Measurements from ENCODE around the gene ABCA13.

ABCA13 gene

DNA sequence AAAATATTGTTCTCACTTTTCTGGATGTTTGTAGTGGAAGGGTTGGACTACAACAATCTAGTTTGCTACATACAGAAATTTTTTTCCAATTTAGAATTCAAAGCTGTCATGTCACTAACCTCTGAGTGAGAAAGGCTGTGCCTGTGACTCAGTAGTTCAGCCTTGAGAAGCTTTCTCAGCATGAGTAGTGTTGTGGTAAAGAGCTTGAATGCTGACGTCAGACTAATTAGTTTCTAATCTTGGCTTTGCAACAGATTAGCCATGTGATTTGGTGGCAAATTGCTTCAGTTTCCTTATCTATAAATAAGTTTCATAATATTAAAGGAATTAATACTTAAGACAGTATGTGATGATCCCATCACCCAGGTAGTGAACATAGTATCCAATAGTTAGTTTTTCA lies 83.8 kb downstream of the ABCA13 start:
- WGBS, 2 experiments, result 50 to 88% methylated on average over 1 of the region's 1 CpG

DNA sequence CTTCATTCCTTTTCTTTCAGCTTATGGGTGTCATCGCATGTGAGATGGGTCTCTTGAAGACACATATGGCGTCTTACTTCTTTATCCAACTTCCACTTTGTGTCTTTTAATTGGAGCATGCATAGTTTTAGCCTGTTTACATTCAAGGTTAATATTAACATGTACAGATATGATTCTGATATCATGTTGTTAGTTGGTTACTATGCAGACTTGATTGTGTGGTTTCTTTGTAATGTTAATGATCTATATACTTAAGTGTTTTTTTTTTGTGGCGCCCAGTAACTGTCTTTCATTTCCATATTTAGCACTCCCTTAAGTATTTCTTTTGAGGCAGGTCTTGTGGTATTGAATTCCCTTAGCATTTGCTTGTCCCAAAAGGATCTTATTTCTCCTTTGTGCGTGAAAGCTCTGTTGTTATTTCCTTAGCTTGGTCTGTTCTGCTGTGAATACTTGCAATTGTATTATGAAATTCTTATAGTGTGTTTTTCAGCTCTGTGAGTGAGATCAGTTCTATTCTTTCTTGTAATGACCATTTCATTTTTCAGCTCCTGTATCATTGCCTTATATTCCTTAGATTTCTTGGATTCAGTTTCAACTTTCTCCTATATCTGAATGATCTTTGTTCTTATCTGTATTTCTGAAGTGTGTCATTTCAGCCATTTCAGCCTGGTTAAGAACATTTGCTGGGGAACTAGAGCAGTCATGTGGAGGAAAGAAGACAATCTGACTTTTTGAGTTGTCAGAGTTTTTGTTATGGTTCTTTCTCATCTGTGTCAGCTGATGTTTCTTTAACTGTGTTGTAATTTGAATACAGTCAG lies 88.4 kb downstream of the ABCA13 start:
- Histone ChIP-seq H3K27me3 (ENCODE audit: control insufficient read depth, insufficient read depth, low read length, poor library complexity, severe bottlenecking) (no peaks in the 10 kb centered on the region), H3K27ac (ENCODE audit: insufficient read depth, low read depth, low read length, poor library complexity, severe bottlenecking) (no peak overlapping the region), H3K4me1 (ENCODE audit: control insufficient read depth, insufficient read depth, low read length) (no peaks in the 10 kb centered on the region), H3K9me3 (ENCODE audit: control insufficient read depth, low read length) (no peaks in the 10 kb centered on the region), H3K4me3 (ENCODE audit: insufficient read depth, low read depth, low read length) (no peak overlapping the region), H3K36me3 (ENCODE audit: control insufficient read depth, insufficient read depth, low read length) (no peaks in the 10 kb centered on the region)
- WGBS, 2 experiments, result 92 to 100% methylated on average over 2 to 3 of the region's 4 CpGs

More for the DNA sequence above, 83.8 kb downstream of the ABCA13 start:
- no peaks in the 10 kb centered on the region for H3K9me3 ChIP-seq (ENCODE audit: control insufficient read depth, low read length)
- H3K27me3 ChIP-seq (ENCODE audit: control insufficient read depth, insufficient read depth, low read length, poor library complexity, severe bottlenecking), result no peaks in the 10 kb centered on the region
- H3K4me1 ChIP-seq (ENCODE audit: control insufficient read depth, insufficient read depth, low read length), result no peaks in the 10 kb centered on the region
- no peak overlapping the region for H3K4me3 ChIP-seq (ENCODE audit: insufficient read depth, low read depth, low read length)
- no peak overlapping the region for H3K27ac ChIP-seq (ENCODE audit: insufficient read depth, low read depth, low read length, poor library complexity, severe bottlenecking)
- H3K36me3 ChIP-seq (ENCODE audit: control insufficient read depth, insufficient read depth, low read length), result no peaks in the 10 kb centered on the region

DNA sequence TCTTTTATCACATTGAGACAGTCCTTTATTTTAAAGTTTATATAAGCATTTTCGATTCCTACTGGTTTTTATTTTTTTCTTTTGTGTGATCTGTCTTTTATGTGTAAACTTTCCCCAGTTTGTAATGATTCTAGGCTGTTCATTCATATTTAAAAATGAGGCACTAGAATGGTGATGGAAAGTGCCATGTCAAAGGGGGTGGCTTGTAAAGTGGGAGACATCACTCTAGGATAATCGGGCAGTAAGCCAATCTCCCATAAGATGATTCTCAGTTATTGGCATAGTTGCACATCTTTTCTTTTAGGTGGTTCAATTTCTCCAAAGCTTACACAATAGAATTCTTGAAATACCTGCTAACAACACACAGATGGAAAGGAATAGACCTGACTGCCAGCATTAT lies 90.4 kb downstream of the ABCA13 start:
- Histone ChIP-seq H3K27ac (ENCODE audit: insufficient read depth, low read depth, low read length, poor library complexity, severe bottlenecking) (no peak overlapping the region), H3K36me3 (ENCODE audit: control insufficient read depth, insufficient read depth, low read length) (no peaks in the 10 kb centered on the region), H3K27me3 (ENCODE audit: control insufficient read depth, insufficient read depth, low read length, poor library complexity, severe bottlenecking) (no peaks in the 10 kb centered on the region), H3K9me3 (ENCODE audit: control insufficient read depth, low read length) (no peaks in the 10 kb centered on the region), H3K4me1 (ENCODE audit: control insufficient read depth, insufficient read depth, low read length) (no peaks in the 10 kb centered on the region), H3K4me3 (ENCODE audit: insufficient read depth, low read depth, low read length) (no peak overlapping the region)
- 88 to 91% methylated on average over 1 to 2 of the region's 2 CpGs for WGBS, 2 experiments

DNA sequence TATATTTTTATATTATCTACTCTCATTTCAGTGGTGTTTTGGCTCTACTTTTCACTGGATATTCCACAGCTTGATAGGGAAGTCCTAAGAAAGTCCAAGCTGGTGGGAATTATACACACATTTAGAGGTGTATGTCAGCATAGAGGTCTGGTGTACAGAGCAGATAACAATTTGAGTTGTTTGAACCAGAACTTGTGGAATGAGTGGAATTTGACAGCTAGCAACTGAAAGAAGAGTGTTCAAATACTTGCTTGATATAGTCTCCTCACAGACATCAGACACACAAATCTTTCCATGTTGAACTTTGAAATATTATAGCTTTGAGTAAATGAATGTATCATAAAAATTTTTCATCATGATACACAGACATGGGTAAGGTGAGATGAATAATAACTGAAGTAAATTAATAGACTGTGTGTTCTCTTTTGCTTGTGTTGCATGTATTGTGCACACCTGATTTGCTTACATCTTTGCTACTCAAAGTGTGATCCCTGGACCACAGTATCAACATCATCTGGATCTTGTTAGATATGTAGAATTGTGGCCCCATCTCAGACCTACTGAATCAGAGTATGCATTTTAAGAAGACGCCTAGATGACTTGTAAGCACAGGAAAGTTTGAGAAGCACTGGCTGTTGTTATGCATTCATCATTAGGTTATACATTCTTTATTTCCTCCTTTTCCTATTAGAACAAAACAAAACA lies 91.5 kb downstream of the ABCA13 start:
- Histone ChIP-seq H3K27ac (ENCODE audit: insufficient read depth, low read depth, low read length, poor library complexity, severe bottlenecking) (no peak overlapping the region), H3K4me1 (ENCODE audit: control insufficient read depth, insufficient read depth, low read length) (no peaks in the 10 kb centered on the region), H3K36me3 (ENCODE audit: control insufficient read depth, insufficient read depth, low read length) (no peaks in the 10 kb centered on the region), H3K4me3 (ENCODE audit: insufficient read depth, low read depth, low read length) (no peak overlapping the region), H3K9me3 (ENCODE audit: control insufficient read depth, low read length) (no peaks in the 10 kb centered on the region), H3K27me3 (ENCODE audit: control insufficient read depth, insufficient read depth, low read length, poor library complexity, severe bottlenecking) (no peaks in the 10 kb centered on the region)
- 88 to 100% methylated on average over 1 of the region's 1 CpG for WGBS, 2 experiments

DNA sequence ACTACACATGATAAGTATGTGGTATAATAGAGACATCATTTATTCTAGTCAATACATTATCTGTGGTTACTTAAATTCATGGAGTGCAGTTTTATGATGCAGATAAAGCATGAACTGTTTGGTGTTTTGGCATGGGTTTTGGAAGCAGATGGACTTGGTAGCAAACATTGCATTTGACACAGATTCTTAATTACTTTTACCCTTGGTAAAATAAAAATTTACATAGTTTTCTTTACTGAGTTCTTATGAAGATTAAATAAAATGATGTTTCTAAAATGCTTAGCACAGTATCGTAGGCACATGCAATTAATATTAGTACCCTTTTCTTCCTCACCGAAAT lies 92.0 kb downstream of the ABCA13 start:
- 100% methylated on average over 1 of the region's 2 CpGs; no CpG with 5 or more reads in 1 of the 2 experiments for WGBS, 2 experiments
- Histone ChIP-seq H3K9me3 (ENCODE audit: control insufficient read depth, low read length) (no peaks in the 10 kb centered on the region), H3K27me3 (ENCODE audit: control insufficient read depth, insufficient read depth, low read length, poor library complexity, severe bottlenecking) (no peaks in the 10 kb centered on the region), H3K36me3 (ENCODE audit: control insufficient read depth, insufficient read depth, low read length) (no peaks in the 10 kb centered on the region), H3K4me3 (ENCODE audit: insufficient read depth, low read depth, low read length) (no peak overlapping the region), H3K27ac (ENCODE audit: insufficient read depth, low read depth, low read length, poor library complexity, severe bottlenecking) (no peak overlapping the region), H3K4me1 (ENCODE audit: control insufficient read depth, insufficient read depth, low read length) (no peaks in the 10 kb centered on the region)

DNA sequence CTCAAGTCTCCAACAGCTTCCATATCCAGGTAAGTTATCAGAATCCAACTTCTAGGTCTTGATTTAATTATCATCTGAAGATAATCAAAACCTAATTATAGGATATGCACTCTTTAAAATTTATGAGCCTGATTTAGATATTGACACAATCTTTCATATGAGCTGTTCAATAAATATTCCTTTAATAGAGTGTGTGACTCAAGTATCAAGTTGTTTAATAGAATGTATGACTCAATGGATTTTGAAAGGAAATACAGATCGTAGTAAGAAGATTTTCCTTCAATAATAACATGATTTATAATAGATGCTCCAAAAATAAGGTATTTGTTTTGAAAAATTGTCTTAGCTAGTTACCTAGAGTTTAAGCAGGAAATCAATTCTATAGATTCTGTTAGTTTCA lies 97.8 kb downstream of the ABCA13 start:
- no peak overlapping the region for H3K4me3 ChIP-seq (ENCODE audit: insufficient read depth, low read depth, low read length)
- H3K36me3 ChIP-seq (ENCODE audit: control insufficient read depth, insufficient read depth, low read length), result no peaks in the 10 kb centered on the region
- 86% methylated on average over 1 of the region's 1 CpG; no CpG with 5 or more reads in 1 of the 2 experiments for WGBS, 2 experiments
- H3K9me3 ChIP-seq (ENCODE audit: control insufficient read depth, low read length), result no peaks in the 10 kb centered on the region
- H3K27ac ChIP-seq (ENCODE audit: insufficient read depth, low read depth, low read length, poor library complexity, severe bottlenecking), result no peak overlapping the region
- H3K27me3 ChIP-seq (ENCODE audit: control insufficient read depth, insufficient read depth, low read length, poor library complexity, severe bottlenecking), result no peaks in the 10 kb centered on the region
- H3K4me1 ChIP-seq (ENCODE audit: control insufficient read depth, insufficient read depth, low read length), result no peaks in the 10 kb centered on the region

DNA sequence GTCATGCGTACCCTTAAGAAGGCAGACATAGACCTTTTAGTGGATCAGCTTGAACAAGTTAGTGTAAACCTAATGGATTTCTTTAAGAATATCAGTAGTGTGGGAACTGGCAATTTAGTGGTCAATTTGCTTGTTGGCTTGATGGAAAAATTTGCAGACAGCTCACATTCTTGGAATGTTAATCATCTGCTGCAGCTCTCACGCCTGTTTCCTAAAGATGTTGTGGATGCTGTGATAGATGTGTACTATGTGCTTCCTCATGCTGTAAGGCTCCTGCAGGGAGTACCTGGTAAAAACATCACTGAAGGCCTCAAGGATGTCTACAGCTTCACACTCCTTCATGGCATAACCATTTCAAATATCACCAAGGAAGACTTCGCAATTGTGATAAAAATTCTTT lies 103.4 kb downstream of the ABCA13 start:
- no peaks in the 10 kb centered on the region for H3K4me1 ChIP-seq (ENCODE audit: control insufficient read depth, insufficient read depth, low read length)
- H3K27me3 ChIP-seq (ENCODE audit: control insufficient read depth, insufficient read depth, low read length, poor library complexity, severe bottlenecking), result no peaks in the 10 kb centered on the region
- no peaks in the 10 kb centered on the region for H3K36me3 ChIP-seq (ENCODE audit: control insufficient read depth, insufficient read depth, low read length)
- no peak overlapping the region for H3K4me3 ChIP-seq (ENCODE audit: insufficient read depth, low read depth, low read length)
- no peaks in the 10 kb centered on the region for H3K9me3 ChIP-seq (ENCODE audit: control insufficient read depth, low read length)
- WGBS, 2 experiments, result 90 to 97% methylated on average over 3 of the region's 3 CpGs
- no peak overlapping the region for H3K27ac ChIP-seq (ENCODE audit: insufficient read depth, low read depth, low read length, poor library complexity, severe bottlenecking)

DNA sequence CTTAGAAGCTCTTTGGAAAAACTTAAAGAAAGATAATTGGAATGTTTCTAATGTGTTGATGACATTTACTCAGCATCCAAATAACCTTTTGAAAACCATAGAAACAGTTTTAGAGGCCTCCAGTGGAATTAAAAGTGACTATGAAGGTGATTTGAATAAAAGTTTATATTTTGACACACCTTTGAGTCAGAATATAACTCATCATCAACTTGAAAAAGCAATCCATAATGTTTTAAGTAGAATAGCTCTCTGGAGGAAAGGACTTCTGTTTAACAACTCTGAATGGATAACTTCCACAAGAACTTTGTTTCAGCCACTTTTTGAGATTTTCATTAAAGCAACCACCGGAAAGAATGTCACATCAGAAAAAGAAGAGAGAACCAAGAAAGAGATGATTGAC lies 108.2 kb downstream of the ABCA13 start:
- no peaks in the 10 kb centered on the region for H3K9me3 ChIP-seq (ENCODE audit: control insufficient read depth, low read length)
- 90 to 94% methylated on average over 1 of the region's 1 CpG for WGBS, 2 experiments

DNA sequence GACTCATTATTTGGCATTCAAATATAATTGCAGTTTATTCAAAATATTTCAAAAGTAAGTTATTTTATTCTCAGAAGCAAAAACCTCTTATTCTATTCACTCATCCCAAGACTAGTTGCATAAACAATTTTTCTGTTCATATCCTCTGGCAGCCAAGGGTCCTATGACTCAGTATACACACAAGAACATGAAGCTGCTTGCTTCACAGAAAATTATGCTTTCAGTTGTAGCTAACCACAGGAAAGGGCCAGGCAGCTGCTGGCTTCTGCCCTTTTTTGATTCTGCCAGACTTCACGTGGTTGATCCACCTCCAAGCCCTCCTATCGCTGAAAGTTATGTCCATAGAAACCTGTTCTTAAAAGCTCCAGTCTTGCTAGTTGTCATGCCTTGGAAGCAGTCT lies 108.8 kb downstream of the ABCA13 start:
- H3K4me3 ChIP-seq (ENCODE audit: insufficient read depth, low read depth, low read length), result no peak overlapping the region
- H3K36me3 ChIP-seq (ENCODE audit: control insufficient read depth, insufficient read depth, low read length), result no peaks in the 10 kb centered on the region
- no peak overlapping the region for H3K27ac ChIP-seq (ENCODE audit: insufficient read depth, low read depth, low read length, poor library complexity, severe bottlenecking)
- H3K9me3 ChIP-seq (ENCODE audit: control insufficient read depth, low read length), result no peaks in the 10 kb centered on the region
- no peaks in the 10 kb centered on the region for H3K27me3 ChIP-seq (ENCODE audit: control insufficient read depth, insufficient read depth, low read length, poor library complexity, severe bottlenecking)
- WGBS, 2 experiments, result 94 to 96% methylated on average over 2 of the region's 2 CpGs
- H3K4me1 ChIP-seq (ENCODE audit: control insufficient read depth, insufficient read depth, low read length), result no peaks in the 10 kb centered on the region

More for the DNA sequence above, 108.2 kb downstream of the ABCA13 start:
- Histone ChIP-seq H3K4me1 (ENCODE audit: control insufficient read depth, insufficient read depth, low read length) (no peaks in the 10 kb centered on the region), H3K27ac (ENCODE audit: insufficient read depth, low read depth, low read length, poor library complexity, severe bottlenecking) (no peak overlapping the region), H3K36me3 (ENCODE audit: control insufficient read depth, insufficient read depth, low read length) (no peaks in the 10 kb centered on the region), H3K27me3 (ENCODE audit: control insufficient read depth, insufficient read depth, low read length, poor library complexity, severe bottlenecking) (no peaks in the 10 kb centered on the region), H3K4me3 (ENCODE audit: insufficient read depth, low read depth, low read length) (no peak overlapping the region)

DNA sequence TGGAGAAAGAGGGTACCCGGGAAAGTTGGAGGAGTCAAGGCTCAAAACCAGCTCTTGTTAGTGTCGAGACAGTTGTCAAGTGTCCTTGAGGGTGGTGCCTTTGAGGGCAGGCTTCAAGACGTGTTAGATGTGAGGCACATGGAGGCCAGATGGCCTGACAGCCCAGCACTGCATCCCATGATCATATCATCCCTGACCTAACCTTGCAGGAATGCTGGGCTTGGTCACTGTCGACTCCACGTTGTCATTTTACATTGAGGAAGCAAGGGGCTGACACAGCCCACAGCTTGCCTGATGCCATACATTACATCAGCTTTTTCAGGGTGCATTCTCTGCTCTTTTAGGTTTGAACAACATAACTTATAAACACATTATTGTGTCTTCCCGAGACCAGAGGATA lies 114.1 kb downstream of the ABCA13 start:
- Histone ChIP-seq H3K36me3 (ENCODE audit: control insufficient read depth, insufficient read depth, low read length) (no peaks in the 10 kb centered on the region), H3K4me1 (ENCODE audit: control insufficient read depth, insufficient read depth, low read length) (no peaks in the 10 kb centered on the region), H3K27ac (ENCODE audit: insufficient read depth, low read depth, low read length, poor library complexity, severe bottlenecking) (no peak overlapping the region), H3K9me3 (ENCODE audit: control insufficient read depth, low read length) (no peaks in the 10 kb centered on the region), H3K27me3 (ENCODE audit: control insufficient read depth, insufficient read depth, low read length, poor library complexity, severe bottlenecking) (no peaks in the 10 kb centered on the region), H3K4me3 (ENCODE audit: insufficient read depth, low read depth, low read length) (no peak overlapping the region)
- WGBS, 2 experiments, result 70 to 73% methylated on average over 5 of the region's 6 CpGs
